Measurements from ENCODE around the gene CCDC141.

- TF ChIP-seq CTCF (IDR thresholded peaks at IDR 0.05) (no peak), POLR2A (IDR thresholded peaks at IDR 0.05) (no peak)
Measured at GRCh38 chr2:178830451-178830850, 219.5 kb downstream of the CCDC141 start.
